HEK293 (cell line): ENCODE results near the gene C12orf57.

Experiments
- CTCF ChIA-PET: fragments of 350-600 bp; formaldehyde crosslinking; extraction: SDS; loops from one replicate; lab custom pipeline; 2021; ENCODE audit warnings: antibody characterized with exemption; lab: Yijun Ruan, JAX
- POLR2A ChIA-PET: fragments of 300-600 bp; formaldehyde crosslinking; extraction: SDS; loops from one replicate; lab custom pipeline; 2020; ENCODE audit warnings: antibody characterized with exemption, inconsistent platforms; lab: Yijun Ruan, JAX
- H3K27ac ChIP-seq: fragments of 200-500 bp; sonication (Bioruptor generic); 2 replicates; pipeline ENCODE4 v1.5.1; 2014; ENCODE audit warnings: low read depth, low read length, control low read depth, inconsistent platforms; ENCODE audit errors: extremely low read depth
- H3K36me3 ChIP-seq, 2 experiments: fragments of 200-500 bp in 1 of 2; sonication (Bioruptor generic) in 1 of 2; 1 replicate in 1 of 2; 2 replicates in 1 of 2; pipeline ENCODE4 v1.5.1; 2014 to 2017; ENCODE audit warnings: inconsistent platforms in 2 of 2, low read length in 2 of 2; ENCODE audit not compliant: control insufficient read depth in 2 of 2, insufficient read depth in 1 of 2
- H3K4me1 ChIP-seq: fragments of 200-500 bp; sonication (Bioruptor generic); 2 replicates; pipeline ENCODE4 v1.5.1; 2014; ENCODE audit warnings: mild to moderate bottlenecking, low read length, inconsistent platforms; ENCODE audit not compliant: control insufficient read depth, insufficient read depth
- H3K4me3 ChIP-seq: 2 replicates; pipeline ENCODE4 v1.5.1; 2011; ENCODE audit warnings: low read depth, mild to moderate bottlenecking, control low read depth, low read length, moderate library complexity
- H3K9me3 ChIP-seq: fragments of 200-500 bp; sonication (Bioruptor generic); 2 replicates; pipeline ENCODE4 v1.5.1; 2014; ENCODE audit warnings: low read depth, low read length, inconsistent platforms; ENCODE audit not compliant: control insufficient read depth, insufficient read depth
- FEZF1 ChIP-seq: fragments of 450-650 bp; formaldehyde crosslinking; IDR thresholded peaks from 2 replicates; pipeline ENCODE4 v1.5.1; 2016; ENCODE audit warnings: missing biosample characterization, missing genetic modification characterization
- GLIS1 ChIP-seq: fragments of 450-650 bp; formaldehyde crosslinking; IDR thresholded peaks from 2 replicates; pipeline ENCODE4 v1.5.1; 2016; ENCODE audit warnings: missing biosample characterization, missing genetic modification characterization
- ZBTB8A ChIP-seq: fragments of 450-650 bp; formaldehyde crosslinking; IDR thresholded peaks from 2 replicates; pipeline ENCODE4 v1.5.1; 2016; ENCODE audit warnings: missing biosample characterization, missing genetic modification characterization
- ZNF10 ChIP-seq: fragments of 450-650 bp; formaldehyde crosslinking; IDR thresholded peaks from 2 replicates; pipeline ENCODE4 v1.5.1; 2017; ENCODE audit warnings: missing biosample characterization, missing genetic modification characterization
- ZNF112 ChIP-seq: fragments of 450-650 bp; formaldehyde crosslinking; IDR thresholded peaks from 2 replicates; pipeline ENCODE4 v1.5.0; 2017; ENCODE audit warnings: missing biosample characterization, missing genetic modification characterization
- ZNF138 ChIP-seq: fragments of 450-650 bp; formaldehyde crosslinking; IDR thresholded peaks from 2 replicates; pipeline ENCODE4 v1.5.1; 2016; ENCODE audit warnings: missing biosample characterization, missing genetic modification characterization, borderline replicate concordance
- ZNF175 ChIP-seq: fragments of 450-650 bp; formaldehyde crosslinking; IDR thresholded peaks from 2 replicates; pipeline ENCODE4 v1.5.1; 2016; ENCODE audit warnings: missing biosample characterization, missing genetic modification characterization
- ZNF239 ChIP-seq: fragments of 450-650 bp; formaldehyde crosslinking; IDR thresholded peaks from 2 replicates; pipeline ENCODE4 v1.5.1; 2016; ENCODE audit warnings: missing biosample characterization, missing genetic modification characterization
- ZNF362 ChIP-seq: fragments of 450-650 bp; formaldehyde crosslinking; IDR thresholded peaks from 2 replicates; pipeline ENCODE4 v1.5.1; 2016; ENCODE audit warnings: missing biosample characterization, missing genetic modification characterization
- ZNF366 ChIP-seq: fragments of 450-650 bp; formaldehyde crosslinking; conservative IDR thresholded peaks from 2 replicates; pipeline ENCODE4 v1.5.1; 2016; ENCODE audit warnings: missing biosample characterization, missing genetic modification characterization
- ZNF404 ChIP-seq: fragments of 450-650 bp; formaldehyde crosslinking; IDR thresholded peaks from 2 replicates; pipeline ENCODE4 v1.5.1; 2017; ENCODE audit warnings: missing biosample characterization, missing genetic modification characterization
- ZNF521 ChIP-seq: fragments of 450-650 bp; formaldehyde crosslinking; IDR thresholded peaks from 2 replicates; pipeline ENCODE4 v1.5.1; 2017; ENCODE audit warnings: missing biosample characterization, mild to moderate bottlenecking, missing genetic modification characterization
- ZNF600 ChIP-seq: fragments of 450-650 bp; formaldehyde crosslinking; IDR thresholded peaks from 2 replicates; pipeline ENCODE4 v1.5.1; 2016; ENCODE audit warnings: missing biosample characterization, missing genetic modification characterization
- ZNF610 ChIP-seq: fragments of 450-650 bp; formaldehyde crosslinking; IDR thresholded peaks from 2 replicates; pipeline ENCODE4 v1.5.1; 2016; ENCODE audit warnings: missing biosample characterization, missing genetic modification characterization, borderline replicate concordance
- ZNF76 ChIP-seq: fragments of 450-650 bp; formaldehyde crosslinking; IDR thresholded peaks from 2 replicates; pipeline ENCODE4; 2016; ENCODE audit warnings: low read depth, missing biosample characterization, missing genetic modification characterization, borderline replicate concordance
- ZNF792 ChIP-seq: fragments of 450-650 bp; formaldehyde crosslinking; IDR thresholded peaks from 2 replicates; pipeline ENCODE4 v1.5.1; 2016; ENCODE audit warnings: missing biosample characterization, missing genetic modification characterization
- ZNF830 ChIP-seq: fragments of 450-650 bp; IDR thresholded peaks from 2 replicates; pipeline ENCODE4 v1.5.0; 2018; ENCODE audit warnings: missing biosample characterization, missing genetic modification characterization, low read depth, mild to moderate bottlenecking, moderate library complexity
- ZSCAN5A ChIP-seq: fragments of 450-650 bp; formaldehyde crosslinking; IDR thresholded peaks from 2 replicates; pipeline ENCODE4 v1.5.1; 2016; ENCODE audit warnings: missing biosample characterization, missing genetic modification characterization
- TF ChIP-seq, protein P1 (sequence below): fragments of 450-650 bp; formaldehyde crosslinking; IDR thresholded peaks from 2 replicates; pipeline ENCODE4 v1.5.1; 2016; ENCODE audit warnings: missing biosample characterization, missing genetic modification characterization
- TF ChIP-seq, protein P2 (sequence below): fragments of 450-650 bp; formaldehyde crosslinking; IDR thresholded peaks from 2 replicates; pipeline ENCODE4; 2016; ENCODE audit warnings: missing biosample characterization, missing genetic modification characterization

Gene C12orf57

DNA sequence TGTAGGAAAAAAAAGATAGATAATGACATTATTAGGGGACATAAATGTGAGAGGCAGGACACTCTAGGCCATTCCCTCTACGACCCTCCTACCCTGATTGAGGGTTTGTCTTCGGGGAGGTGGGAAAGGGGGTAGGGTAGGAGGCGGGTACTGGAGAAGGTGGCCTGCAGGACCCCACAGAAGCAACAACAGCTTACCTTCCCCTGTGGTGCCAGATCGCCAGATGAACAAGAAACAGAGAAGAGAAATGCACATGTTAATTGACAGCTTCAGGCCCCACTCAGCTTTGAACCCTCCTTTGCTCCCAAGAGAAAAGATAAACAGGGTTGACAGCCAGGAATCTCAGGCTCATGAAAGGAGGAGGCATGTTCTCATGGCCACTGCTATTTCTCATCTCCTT, 21.9 kb downstream of the C12orf57 start (continued):
- TF ChIP-seq ZNF362 (tag by site-specific recombination), result no peak
- TF ChIP-seq ZNF792, result no peak
- TF ChIP-seq ZNF76 (tag by site-specific recombination), result no peak
- TF ChIP-seq ZNF830 (tag by site-specific recombination), result no peak
- no peak for TF ChIP-seq ZSCAN5A (tag by site-specific recombination)
- TF ChIP-seq, protein P1, sequence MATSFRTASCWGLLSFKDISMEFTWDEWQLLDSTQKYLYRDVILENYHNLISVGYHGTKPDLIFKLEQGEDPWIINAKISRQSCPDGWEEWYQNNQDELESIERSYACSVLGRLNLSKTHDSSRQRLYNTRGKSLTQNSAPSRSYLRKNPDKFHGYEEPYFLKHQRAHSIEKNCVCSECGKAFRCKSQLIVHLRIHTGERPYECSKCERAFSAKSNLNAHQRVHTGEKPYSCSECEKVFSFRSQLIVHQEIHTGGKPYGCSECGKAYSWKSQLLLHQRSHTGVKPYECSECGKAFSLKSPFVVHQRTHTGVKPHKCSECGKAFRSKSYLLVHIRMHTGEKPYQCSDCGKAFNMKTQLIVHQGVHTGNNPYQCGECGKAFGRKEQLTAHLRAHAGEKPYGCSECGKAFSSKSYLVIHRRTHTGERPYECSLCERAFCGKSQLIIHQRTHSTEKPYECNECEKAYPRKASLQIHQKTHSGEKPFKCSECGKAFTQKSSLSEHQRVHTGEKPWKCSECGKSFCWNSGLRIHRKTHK (tag by site-specific recombination), result no peak
- TF ChIP-seq ZNF10, result no peak
- no peak for TF ChIP-seq ZNF239 (tag by site-specific recombination)
- TF ChIP-seq, protein P2, sequence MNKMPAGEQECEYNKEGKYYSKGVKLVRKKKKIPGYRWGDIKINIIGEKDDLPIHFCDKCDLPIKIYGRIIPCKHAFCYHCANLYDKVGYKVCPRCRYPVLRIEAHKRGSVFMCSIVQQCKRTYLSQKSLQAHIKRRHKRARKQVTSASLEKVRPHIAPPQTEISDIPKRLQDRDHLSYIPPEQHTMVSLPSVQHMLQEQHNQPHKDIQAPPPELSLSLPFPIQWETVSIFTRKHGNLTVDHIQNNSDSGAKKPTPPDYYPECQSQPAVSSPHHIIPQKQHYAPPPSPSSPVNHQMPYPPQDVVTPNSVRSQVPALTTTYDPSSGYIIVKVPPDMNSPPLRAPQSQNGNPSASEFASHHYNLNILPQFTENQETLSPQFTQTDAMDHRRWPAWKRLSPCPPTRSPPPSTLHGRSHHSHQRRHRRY (tag by site-specific recombination), result no peak
- 0 out of 2 replicates have a peak, but pooled peaks have one; percentile 3 for TF ChIP-seq ZNF366 (tag by site-specific recombination)
- TF ChIP-seq ZBTB8A (tag by site-specific recombination), result no peak
- no peak for TF ChIP-seq ZNF404
- no peak for TF ChIP-seq ZNF138 (tag by site-specific recombination)
- TF ChIP-seq ZNF610 (tag by site-specific recombination), result no peak
- TF ChIP-seq ZNF521 (tag by site-specific recombination), result no peak
- peak; percentile 38 for TF ChIP-seq GLIS1 (tag by site-specific recombination)
- TF ChIP-seq ZNF175 (tag by site-specific recombination), result no peak
- no peak for TF ChIP-seq ZNF112

DNA sequence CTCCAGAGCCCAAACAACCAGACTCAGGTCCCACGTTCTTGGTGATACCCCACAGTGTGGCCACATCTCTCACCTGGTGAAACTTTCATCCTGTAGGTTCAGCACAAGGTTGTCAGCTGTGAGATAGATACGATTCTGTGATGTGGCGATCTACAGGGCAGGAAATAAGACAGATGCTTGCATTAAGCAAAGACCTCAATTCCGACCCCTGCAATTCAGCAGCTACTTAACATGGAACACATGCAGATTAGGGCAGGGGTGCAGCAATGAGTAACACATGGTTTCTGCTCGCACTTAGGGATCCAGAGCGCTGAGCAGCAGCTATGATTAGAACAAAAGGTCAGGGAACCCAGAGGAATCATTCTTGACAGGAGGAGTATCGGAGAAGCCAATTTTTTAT, 22.5 kb downstream of the C12orf57 start:
- H3K36me3 ChIP-seq, result peaks cover 14 to 55% of the 10 kb centered on the region in 2 experiments
- peak; percentile 99 for TF ChIP-seq ZNF600 (tag by site-specific recombination)
- no peak for TF ChIP-seq FEZF1 (tag by site-specific recombination)
- TF ChIP-seq, all 188 proteins: peak for 1
- peaks cover 2% of the 10 kb centered on the region; the same call in 1 of the 2 replicates for H3K4me1 ChIP-seq
- ChIA-PET CTCF (interaction anchor here (0.6 to 7.7 kb wide), 10 partner anchors 10 to 640 kb away, joined by 3 to 138 read pairs (median 4); partner anchors contain the start of genes C12orf57 and RNU7-1), POLR2A (interaction anchor here (0.5 to 4.1 kb wide), 3 partner anchors 21 to 93 kb away, joined by 3 to 67 read pairs (median 16); partner anchors contain the start of genes C12orf57, RNU7-1 and SPSB2)
- 0 out of 2 replicates have a peak overlapping the region, but pooled peaks have one; percentile 0 for H3K27ac ChIP-seq
- no peak overlapping the region for H3K4me3 ChIP-seq
- no peaks in the 10 kb centered on the region for H3K9me3 ChIP-seq
